ENCODE measurements around the gene ANKFY1.
"Not testable (repeated sequence)": the region's sequence is repeated elsewhere in the genome, so short reads cannot be mapped to it uniquely, and the experiment has no call there.

ANKFY1 gene

DNA sequence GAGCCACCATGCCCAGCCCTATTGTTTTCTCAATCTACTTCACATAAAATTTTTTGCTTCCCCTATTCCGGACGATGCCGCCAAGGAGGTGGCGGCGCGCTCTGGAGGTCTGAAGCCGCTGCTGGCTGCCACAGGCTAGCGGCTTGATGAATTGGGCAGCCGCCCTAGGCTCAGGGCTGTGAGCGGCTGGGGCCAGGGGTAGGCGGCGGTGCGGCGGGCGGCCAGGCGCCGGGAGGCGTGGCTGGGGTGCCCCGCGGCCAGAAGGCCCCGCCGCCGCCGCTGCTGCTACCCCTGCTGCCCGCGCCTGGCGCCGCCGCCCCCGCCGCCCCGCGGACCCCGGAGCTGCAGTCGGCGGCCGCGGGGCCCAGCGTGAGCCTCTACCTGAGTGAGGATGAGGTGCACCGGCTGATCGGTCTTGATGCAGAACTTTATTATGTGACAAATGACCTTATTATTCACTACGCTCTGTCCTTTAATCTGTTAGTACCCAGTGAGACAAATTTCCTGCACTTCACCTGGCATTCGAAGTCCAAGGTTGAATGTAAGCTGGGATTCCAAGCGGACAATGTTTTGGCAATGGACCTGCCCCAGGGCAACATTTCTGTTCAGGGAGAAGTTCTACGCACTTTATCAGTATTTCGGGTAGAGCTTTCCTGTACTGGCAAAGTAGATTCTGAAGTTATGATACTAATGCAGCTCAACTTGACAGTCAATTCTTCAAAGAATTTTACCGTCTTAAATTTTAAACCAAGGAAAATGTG, 41.7 kb downstream of the ANKFY1 start:
- peak overlapping the region in 2 of 21 experiments; percentile 27 to 44 for H3K27ac ChIP-seq

DNA sequence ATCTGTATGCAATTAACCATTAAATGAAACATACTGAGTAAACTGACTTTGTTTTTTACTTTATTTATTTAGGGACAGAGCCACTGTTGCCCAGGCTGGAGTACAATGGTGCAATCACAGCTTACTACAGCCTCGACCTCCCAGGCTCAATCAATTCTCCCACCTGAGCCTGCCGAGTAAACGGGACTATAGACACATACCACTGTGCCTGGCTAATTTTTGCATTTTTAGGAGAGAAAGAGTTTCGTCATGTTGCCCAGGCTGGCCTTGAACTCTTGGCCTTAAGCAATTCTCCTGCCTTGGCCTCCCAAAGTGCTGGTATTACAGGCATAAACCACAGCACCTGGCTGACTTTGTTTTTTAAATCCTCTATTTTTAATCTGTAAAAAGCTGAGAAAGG, 42.6 kb downstream of the ANKFY1 start:
- Histone ChIP-seq H3K4me3 (no peak overlapping the region), H3K27ac (peak overlapping the region in 4 of 21 experiments; percentile 1 to 56 (median 36))

More for the DNA sequence above, 41.7 kb downstream of the ANKFY1 start:
- no peak overlapping the region for H3K4me3 ChIP-seq

DNA sequence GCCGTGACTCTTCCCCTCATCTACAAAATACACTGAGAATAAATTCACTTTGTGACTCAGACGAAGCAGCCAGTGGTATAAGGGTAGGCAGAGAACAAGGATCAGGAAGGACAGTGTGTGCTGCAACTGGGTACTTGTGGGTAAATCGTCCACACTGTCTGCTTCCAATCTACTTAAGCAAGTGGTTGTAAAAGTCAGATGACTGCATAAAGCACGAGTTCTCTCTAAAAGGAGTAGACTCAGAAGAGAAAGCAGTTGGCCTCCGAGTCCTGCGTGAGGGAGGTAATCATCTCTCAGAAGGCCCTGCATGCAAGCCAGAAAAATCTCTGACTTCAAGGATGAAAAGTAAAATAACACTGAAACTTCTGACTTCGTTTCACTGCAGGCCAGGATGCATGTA, 43.1 kb downstream of the ANKFY1 start:
- H3K27ac ChIP-seq, result peak overlapping the region in 5 of 21 experiments; percentile 1 to 56 (median 44)

DNA sequence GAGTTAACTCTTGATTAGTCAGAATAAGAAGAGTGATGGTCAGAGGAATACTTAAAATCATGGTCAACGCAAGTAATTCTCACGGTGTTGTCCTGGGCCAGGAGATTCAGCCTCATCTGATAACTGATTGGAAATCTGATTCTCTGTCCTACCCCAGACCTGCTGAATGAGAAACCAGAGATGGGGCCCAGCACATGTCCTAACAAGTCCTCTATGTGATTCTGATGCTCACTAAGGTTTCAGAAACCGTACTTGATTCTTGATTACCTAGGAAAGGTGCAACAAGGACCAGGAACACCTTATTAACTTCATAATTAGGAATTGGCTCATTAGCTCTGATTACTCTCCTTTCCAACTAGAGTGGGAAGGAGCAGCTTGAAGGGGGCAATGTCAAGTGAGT, 44.5 kb downstream of the ANKFY1 start:
- Histone ChIP-seq H3K27ac (peak overlapping the region in 1 of 21 experiments; percentile 12), H3K4me3 (no peak overlapping the region)

More for the DNA sequence above, 43.1 kb downstream of the ANKFY1 start:
- no peak overlapping the region for H3K4me3 ChIP-seq

DNA sequence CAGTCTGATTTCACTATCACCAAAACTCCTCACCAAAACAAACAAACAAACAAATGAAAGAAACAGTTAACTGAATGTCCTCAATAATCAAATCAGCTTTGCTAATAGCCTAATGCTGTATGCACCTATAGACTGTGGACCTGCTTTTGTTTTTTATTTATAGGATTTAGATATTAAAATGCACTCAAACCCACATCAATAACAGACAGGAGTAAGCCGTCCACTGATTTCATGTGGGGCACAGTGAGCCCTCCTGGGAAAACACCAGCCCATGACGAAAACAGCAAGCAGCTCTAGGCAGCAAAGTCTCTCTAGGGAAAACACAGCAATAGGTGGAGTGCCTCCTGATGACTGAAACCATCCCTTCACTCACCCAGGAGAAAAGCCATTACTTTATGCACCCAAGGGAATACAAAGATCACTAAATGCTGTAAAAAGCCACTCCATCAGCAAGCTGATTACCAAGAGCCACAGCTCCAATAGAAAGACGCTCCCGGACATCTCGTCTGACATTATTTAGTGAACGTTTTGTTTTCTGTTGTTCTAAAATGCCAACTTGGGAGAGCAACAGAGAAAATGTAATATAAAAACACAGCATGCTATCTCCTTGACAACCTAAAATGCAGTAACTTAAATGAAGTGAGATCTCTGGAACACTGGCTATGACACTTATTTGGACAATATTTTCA, 47.8 kb downstream of the ANKFY1 start:
- Histone ChIP-seq H3K4me3 (no peak overlapping the region), H3K27ac (no peak overlapping the region)

DNA sequence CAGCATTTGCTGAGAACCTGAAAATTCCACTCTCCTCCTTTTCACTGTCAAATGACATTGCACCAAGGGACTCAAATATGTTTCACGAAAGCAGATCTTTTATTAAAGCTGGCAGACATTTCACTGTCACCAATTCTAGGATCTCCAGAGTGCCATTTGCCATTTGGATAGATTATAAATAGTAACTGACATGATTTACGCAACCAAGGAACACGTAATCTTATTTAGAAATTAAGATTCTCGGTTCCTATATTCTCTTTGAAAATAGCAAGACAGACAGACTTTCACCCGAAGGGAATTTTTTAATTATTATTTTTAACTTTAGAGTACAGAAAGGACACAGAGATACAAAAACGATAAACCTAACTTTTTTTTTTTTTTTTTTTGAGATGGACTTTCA, 49.6 kb downstream of the ANKFY1 start:
- Histone ChIP-seq H3K4me3 (no peak overlapping the region), H3K27ac (no peak overlapping the region)

DNA sequence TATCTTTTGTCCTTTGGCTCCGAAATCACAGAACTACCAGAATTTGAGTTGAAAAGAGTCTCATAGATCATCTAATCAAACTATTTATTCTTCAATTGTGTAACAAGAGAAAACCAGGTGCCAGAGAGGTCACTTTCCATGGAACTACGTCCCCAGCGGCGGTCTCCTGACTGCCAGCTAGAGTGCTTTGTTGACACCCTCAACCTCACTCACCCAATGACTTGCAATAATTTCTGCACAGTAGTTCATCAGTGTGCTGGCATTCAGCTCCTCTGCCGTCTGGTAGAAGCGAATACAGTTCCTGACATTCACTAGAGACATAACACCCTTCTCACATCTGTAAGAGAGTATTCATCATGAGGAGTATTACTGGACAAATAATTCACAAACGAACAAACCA, 54.2 kb downstream of the ANKFY1 start:
- Histone ChIP-seq H3K4me3 (no peak overlapping the region), H3K27ac (no peak overlapping the region)

DNA sequence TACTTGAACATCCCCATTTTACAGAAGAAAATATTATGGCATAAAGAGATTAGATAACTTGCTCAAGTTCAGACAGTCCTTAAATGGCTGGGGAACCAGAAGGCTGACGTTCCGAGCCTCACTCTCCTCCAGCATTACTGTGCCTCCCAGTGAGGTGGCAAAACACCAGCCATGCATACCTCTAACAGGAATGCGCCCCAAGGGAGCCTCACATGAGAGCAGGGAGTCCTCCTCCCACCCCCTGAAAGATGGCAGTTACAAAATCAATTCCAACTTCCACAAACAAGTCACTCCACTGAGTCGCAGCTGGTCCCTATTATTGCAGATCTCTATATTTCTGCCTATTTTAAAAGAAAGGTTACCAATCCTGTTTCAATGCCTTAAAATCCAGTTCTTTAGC, 55.5 kb downstream of the ANKFY1 start:
- Histone ChIP-seq H3K27ac (peak overlapping the region in 1 of 21 experiments; percentile 2), H3K4me3 (no peak overlapping the region)

DNA sequence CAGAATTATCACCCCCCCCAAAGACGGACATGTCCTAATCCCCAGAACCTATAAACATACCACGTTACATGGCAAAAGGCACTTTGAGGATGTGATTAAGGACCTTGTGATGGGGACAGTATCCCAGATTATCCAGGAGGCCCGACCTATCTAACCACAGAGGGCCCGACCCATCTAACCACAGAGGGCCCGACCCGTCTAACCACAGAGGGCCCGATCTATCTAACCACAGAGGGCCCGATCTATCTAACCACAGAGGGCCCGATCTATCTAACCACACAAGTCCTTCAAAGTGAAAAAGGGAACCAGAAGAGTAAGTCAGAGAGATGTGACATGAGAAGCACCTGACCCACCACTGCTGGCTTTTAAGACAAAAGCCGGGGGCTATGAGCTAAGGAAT, 56.8 kb downstream of the ANKFY1 start:
- no peak overlapping the region for H3K27ac ChIP-seq
- H3K4me3 ChIP-seq, result no peak overlapping the region

DNA sequence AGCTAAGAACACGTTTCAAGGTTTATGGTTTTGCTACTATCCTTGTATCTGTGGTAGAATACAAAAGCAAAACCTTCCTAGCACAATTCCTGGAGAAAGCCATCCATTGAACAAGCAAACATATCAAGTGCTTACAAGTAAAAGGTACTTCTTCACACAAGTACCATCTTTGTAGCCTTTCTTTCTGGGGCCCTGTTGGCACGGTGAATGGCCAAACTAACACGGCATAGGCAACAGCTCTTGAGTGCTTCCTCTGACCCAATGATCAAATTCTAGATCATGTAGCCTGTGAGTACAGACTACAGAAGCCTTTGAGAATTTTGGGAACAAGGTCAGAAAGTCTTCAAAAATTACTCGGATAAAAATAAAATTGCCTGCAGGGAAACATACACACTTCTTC, 57.9 kb downstream of the ANKFY1 start:
- H3K4me3 ChIP-seq, result no peak overlapping the region
- H3K27ac ChIP-seq, result no peak overlapping the region

DNA sequence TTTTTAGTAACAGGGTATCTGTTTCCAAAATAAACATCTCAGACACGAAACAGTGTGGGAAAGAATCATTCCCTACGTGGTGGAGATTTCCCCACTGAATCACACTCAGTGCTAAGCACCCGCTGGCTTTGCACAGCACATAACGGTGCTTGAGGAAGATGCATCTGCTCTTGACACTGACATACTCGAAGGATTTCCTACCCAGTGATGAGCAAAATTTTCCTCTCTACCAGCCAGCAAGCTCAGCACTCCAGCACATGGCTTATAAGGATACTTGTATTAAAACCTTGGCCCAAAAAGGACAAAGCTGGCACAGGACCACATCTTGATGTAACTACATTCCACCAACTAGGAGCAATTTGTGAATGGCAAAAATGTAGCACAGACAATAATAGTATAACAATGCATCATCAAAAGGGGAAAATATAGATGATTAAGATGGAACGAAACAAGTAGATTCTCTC, 59.0 kb downstream of the ANKFY1 start:
- Histone ChIP-seq H3K4me3 (no peak overlapping the region), H3K27ac (peak overlapping the region in 5 of 21 experiments; percentile 16 to 48 (median 33))

DNA sequence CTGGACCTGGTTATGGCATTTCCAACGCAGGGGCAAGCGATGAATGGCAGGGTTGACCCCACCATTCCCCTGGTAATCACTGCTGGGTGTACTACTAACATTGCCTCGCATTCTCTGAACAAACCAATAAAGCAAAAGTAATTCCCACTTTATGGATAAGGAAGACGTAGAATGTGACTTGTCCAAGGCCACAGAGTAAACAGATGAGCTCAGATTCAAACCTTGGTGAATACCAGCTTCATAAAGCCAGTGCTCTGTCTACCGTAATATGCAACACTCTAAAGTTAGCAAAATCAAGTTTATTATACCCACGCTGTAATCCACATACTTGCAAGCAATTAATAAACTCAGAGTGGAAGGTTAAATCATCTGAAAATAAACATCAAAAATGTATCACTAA, 59.6 kb downstream of the ANKFY1 start:
- H3K27ac ChIP-seq, result peak overlapping the region in 8 of 21 experiments; percentile 8 to 53 (median 40)
- H3K4me3 ChIP-seq, result no peak overlapping the region

DNA sequence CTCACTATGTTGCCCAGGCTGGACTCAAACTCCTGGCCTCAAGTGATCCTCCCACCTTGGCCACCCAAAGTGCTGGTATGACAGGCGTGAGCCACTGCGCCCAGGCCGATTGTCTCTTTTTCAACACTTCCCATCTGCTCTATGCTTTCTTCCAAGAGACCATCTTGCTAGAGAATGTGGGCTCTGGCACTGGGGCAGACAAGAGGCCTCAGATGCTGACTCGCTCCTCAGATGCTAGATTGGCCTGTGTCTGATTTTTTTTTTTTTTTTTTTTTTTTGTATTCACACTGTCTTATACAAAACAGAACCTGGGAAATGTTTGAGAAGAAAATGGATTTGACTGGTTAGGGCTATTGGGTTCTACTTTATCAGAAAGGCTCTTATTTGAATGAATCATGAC, 62.6 kb downstream of the ANKFY1 start:
- Histone ChIP-seq H3K4me3 (no peak overlapping the region), H3K27ac (no peak overlapping the region)

DNA sequence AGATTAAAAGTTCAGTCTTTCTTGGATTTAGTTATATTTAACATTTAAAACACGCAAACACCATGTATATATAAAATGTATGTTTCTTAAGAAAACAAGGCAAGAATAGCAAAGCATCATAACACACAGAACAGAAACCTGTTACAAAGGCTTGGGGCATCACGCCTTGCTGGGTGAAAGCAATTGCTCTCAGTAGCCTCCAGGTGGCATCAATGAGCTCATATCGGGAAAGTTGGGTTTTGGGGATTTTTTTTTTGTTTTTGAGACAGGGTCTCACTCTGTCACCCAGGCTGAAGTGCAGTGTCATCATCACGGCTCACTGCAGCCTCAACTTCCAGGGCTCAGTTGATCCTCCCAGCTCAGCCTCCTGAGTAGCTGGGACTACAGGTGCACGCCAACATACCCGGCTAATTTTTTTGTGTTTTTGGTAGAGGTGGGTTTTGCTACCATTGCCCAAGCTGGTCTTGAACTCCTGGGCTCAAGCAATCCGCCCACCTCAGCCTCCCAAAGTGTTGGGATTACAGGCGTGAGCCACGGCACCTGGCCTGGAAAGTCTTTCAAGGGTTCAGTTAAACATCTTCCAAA, 63.9 kb downstream of the ANKFY1 start:
- Histone ChIP-seq H3K27ac (no peak overlapping the region), H3K4me3 (no peak overlapping the region)

DNA sequence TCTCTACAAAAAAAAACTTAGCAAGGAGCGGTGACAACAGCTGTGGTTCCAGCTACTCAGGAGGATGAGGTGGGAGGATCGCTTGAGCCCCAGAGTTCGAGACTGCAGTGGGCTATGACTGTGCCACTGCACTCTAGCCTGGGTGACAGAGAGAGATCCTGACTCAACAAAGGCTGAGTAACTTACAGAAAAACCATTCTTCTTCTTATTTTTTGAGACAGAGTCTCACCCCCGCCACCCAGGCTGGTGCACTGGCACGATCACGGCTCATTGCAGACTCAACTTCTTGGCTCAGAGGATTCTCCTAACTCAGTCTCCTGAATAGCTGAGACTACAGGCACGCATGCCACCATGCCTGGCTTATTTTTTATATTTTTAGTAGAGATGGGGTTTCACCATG, 64.8 kb downstream of the ANKFY1 start:
- Histone ChIP-seq H3K4me3 (no peak overlapping the region), H3K27ac (no peak overlapping the region)

DNA sequence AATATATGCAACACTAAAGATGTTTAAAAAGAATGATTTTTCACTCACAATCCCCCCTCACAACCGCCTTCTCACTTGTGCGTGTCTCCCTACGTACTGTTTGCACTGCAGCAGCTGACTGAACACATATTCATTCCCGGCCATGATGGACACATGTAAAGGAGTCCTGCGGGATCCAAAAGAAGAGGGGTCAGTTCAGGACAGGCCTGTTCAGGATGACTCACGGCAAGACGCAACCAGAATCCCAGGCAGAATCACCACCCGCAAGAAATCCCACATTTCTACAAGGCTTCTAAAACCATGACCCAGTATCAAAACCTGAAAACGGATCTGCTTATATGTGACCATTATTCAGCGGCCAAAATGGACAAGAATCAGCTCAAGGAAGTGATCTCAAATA, 68.5 kb downstream of the ANKFY1 start:
- no peak overlapping the region for H3K4me3 ChIP-seq
- H3K27ac ChIP-seq, result peak overlapping the region in 1 of 21 experiments; percentile 33

DNA sequence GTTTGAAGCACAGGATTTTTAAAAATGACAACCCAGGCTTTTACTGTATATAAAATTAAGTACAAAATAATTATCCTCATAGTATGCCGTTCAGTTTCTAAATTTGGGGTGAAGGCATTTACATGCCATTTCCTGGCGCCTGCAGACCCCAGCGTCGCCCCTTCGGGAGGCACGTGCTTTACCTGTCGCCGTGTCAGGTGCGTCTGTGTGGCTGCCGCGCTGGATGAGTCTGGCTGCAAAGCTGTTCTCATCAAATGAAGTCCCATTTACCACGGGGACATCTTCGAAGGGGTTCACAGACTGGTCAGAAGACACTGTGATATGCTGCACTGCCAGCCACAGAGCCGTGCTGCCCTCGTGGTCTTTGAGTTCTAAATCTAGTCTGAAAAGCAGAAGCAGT, 69.0 kb downstream of the ANKFY1 start:
- Histone ChIP-seq H3K27ac (no peak overlapping the region), H3K4me3 (no peak overlapping the region)

DNA sequence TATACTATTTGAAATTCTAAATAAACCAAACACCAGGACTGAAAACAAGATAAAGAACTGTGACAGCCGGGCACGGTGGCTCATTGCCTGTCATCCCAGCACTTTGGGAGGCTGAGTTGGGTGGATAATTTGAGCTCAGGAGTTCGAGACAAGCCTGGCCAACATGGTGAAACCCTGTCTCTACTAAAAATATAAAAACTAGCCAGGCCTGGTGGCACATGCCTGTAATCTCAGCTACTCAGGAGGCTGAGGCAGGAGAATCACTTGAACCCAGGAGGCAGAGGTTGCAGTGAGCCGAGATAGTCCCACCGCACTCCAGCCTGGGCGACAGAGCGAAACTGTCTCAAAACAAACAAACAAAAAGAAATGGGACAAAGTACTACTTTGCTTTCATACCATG, 73.0 kb downstream of the ANKFY1 start:
- peak overlapping the region in 6 of 21 experiments; percentile 8 to 57 (median 26) for H3K27ac ChIP-seq
- H3K4me3 ChIP-seq, result not testable (repeated sequence)

DNA sequence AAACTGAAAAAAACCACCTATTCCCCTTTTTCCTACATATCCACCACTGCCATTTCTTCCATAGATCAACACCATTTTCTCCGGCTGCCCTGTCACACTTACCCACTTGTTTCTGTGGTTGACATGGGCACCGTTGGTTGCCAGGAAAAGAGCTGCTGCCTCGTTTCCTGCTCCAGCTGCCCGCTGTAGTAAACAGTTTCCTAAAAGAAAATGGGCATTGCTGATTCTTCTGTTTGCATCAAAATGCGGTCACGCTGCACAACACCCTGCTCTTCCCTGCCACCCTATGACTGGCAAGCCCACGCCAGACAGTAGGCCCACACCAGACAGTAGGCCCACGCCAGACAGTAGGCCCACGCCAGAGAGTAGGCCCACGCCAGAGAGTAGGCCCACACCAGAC, 74.5 kb downstream of the ANKFY1 start:
- peak overlapping the region in 5 of 21 experiments; percentile 17 to 39 (median 28) for H3K27ac ChIP-seq
- H3K4me3 ChIP-seq, result no peak overlapping the region

DNA sequence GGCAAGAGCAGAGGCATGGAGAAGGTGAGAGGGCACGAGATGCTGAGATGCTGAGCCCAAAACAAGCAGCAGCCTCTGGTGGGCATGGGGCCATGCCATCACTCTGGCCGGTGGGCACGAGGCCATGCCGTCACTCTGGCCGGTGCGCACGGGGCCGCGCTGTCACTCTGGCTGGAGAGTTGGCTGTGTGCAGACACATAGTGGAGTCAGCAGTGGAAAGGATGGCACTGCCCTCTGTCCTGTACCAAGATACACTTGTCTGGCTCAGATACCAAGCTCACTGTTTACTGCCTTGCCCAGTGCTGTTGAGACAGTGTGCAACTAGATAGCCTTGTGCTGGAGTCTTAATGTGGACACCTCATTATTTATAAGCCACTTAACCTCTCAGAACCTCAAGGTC, 75.7 kb downstream of the ANKFY1 start:
- H3K4me3 ChIP-seq, result no peak overlapping the region
- peak overlapping the region in 11 of 21 experiments; percentile 28 to 76 (median 66) for H3K27ac ChIP-seq

DNA sequence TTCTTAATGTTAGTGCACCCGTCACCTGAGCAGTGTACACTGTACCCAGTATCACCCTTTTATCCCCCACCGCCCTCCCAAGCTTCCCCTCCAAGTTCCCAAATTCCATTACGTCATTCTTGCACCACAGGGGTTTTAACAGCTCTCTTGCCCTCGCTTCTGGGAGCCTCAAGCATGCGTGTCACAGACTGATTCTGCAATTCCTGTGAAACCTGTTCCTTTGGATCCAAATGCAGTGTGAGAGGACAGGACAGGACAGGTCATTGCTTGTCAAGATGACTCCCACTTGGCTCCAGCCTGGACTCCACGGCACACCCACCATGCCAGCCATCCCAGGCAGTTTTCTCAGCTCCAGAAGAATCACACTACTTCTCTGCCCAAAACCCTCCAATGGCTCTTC, 76.7 kb downstream of the ANKFY1 start:
- Histone ChIP-seq H3K4me3 (peak overlapping the region in 1 of 7 experiments; percentile 10), H3K27ac (peak overlapping the region in 18 of 21 experiments; percentile 39 to 86 (median 72))

All from skin epidermis (tissue), 12 donors.